ENCODE measurements around the gene VGLL2. TPM values are rescaled to one million over a fixed set of nuclear protein-coding genes. Genes with fewer than 3 reads are reported as not detected.

Gene VGLL2
- total and polyA plus RNA-seq, 2 of the 13 experiments (the other 11 are each of a cell fraction or from before 2014, with no cell fraction given): not detected

GRCh38 chr6:117222861-117223260 lies 42.5 kb upstream of the VGLL2 start (continued):
- TF ChIP-seq ZBTB46 (CRISPR knock-in tag; IDR thresholded peaks at IDR 0.05; ENCODE audit: borderline replicate concordance): no peak
- no peak for TF ChIP-seq ZNF580 (CRISPR knock-in tag; IDR thresholded peaks at IDR 0.05; ENCODE audit: borderline replicate concordance, low read depth)
- no peak for TF ChIP-seq RBM39 (IDR thresholded peaks at IDR 0.05; ENCODE audit: low read depth, low read length, poor library complexity, severe bottlenecking)
- TF ChIP-seq SUZ12 (IDR thresholded peaks at IDR 0.05; ENCODE audit: low read depth, low read length): no peak

GRCh38 chr6:117226778-117227177 lies 38.6 kb upstream of the VGLL2 start:
- in situ Hi-C loops (cut with HindIII; ENCODE audit: extremely low pct_ligation_motif_present, low pct_unique_long_range_greater_than_20kb) (no loop called here), intact Hi-C loops (cut with micrococcal nuclease; ENCODE audit: unreplicated experiment) (no loop called here)
- no peaks in the 10 kb centered on the region for H3K9me3 ChIP-seq (ENCODE audit: low read length)
- BruUV-seq (replicated peaks): no TSS peak
- no peaks in the 10 kb centered on the region for H4K20me1 ChIP-seq (ENCODE audit: insufficient read depth, low read length)
- H3K27me3 ChIP-seq (ENCODE audit: control insufficient read depth in 1 of 2, insufficient read depth in 2 of 2, low read length in 2 of 2): no peaks in the 10 kb centered on the region
- no peak overlapping the region for H3K27ac ChIP-seq (ENCODE audit: extremely low read length, insufficient read depth, low read length)
- no peak overlapping the region for H3K9ac ChIP-seq (ENCODE audit: insufficient read depth, low read depth, low read length)
- H3K4me3 ChIP-seq (replicated peaks in 1 of 3; ENCODE audit: insufficient read depth in 1 of 3, low read depth in 2 of 3, low read length in 3 of 3): no peak overlapping the region
- H3K4me2 ChIP-seq (ENCODE audit: low read depth, low read length): no peak overlapping the region
- peaks cover 20% of the 10 kb centered on the region for H3K4me1 ChIP-seq (ENCODE audit: insufficient read depth, low read length)
- no peak overlapping the region for H2AFZ ChIP-seq (ENCODE audit: low read length)
- H3K36me3 ChIP-seq (replicated peaks in 1 of 2; ENCODE audit: control insufficient read depth in 1 of 2, insufficient read depth in 2 of 2, low read length in 2 of 2): no peaks in the 10 kb centered on the region
- WGBS (ENCODE audit: low lambda C conversion rate): 4% methylated on average over 1 of the region's 1 CpG
- CTCF ChIA-PET (ENCODE audit: low intra/inter-chr PET ratio, low total read pairs): no interaction called here
- ATAC-seq (peak; percentile 96), DNase-seq (ENCODE audit: low spot score) (peak; percentile 48), FAIRE-seq (peak; percentile 8)
- H3K79me2 ChIP-seq (ENCODE audit: insufficient read depth, low read length): no peaks in the 10 kb centered on the region
- POLR2A ChIA-PET: no interaction called here
- no peak for TF ChIP-seq SOX6 (IDR thresholded peaks at IDR 0.05)
- TF ChIP-seq SOX6 (CRISPR knock-in tag; IDR thresholded peaks at IDR 0.05): 0 out of 2 replicates have a peak, but pooled peaks have one; percentile 38
- no peak for TF ChIP-seq ZNF792 (CRISPR knock-in tag; IDR thresholded peaks at IDR 0.05)
- peak; percentile 48; the same call in 1 of the 2 replicates for TF ChIP-seq EHMT2 (IDR thresholded peaks at IDR 0.05; ENCODE audit: borderline replicate concordance, low read depth, low read length)
- peak; percentile 77 for TF ChIP-seq HNF4A (CRISPR knock-in tag; IDR thresholded peaks at IDR 0.05)
- TF ChIP-seq PAXIP1 (CRISPR knock-in tag; conservative IDR thresholded peaks at IDR 0.05): peak; percentile 45; the same call in 1 of the 2 replicates
- TF ChIP-seq SOX13 (IDR thresholded peaks at IDR 0.05): no peak
- peak in 1 of 2 experiments; percentile 37; a peak in 1 of 4 replicates for TF ChIP-seq SOX13 (CRISPR knock-in tag; conservative IDR thresholded peaks at IDR 0.05 in 1 of 2, IDR thresholded peaks at IDR 0.05 in 1 of 2)
- 0 out of 2 replicates have a peak, but pooled peaks have one; percentile 29 for TF ChIP-seq PATZ1 (CRISPR knock-in tag; IDR thresholded peaks at IDR 0.05)
- no peak for TF ChIP-seq RCOR2 (CRISPR knock-in tag; IDR thresholded peaks at IDR 0.05)
- TF ChIP-seq SKI (IDR thresholded peaks at IDR 0.05; ENCODE audit: partially characterized antibody): peak; percentile 30
- TF ChIP-seq ZNF12 (CRISPR knock-in tag; IDR thresholded peaks at IDR 0.05): 0 out of 2 replicates have a peak, but pooled peaks have one; percentile 60
- no peak for TF ChIP-seq ZNF484 (CRISPR knock-in tag; IDR thresholded peaks at IDR 0.05; ENCODE audit: borderline replicate concordance, low read depth)
